ENCODE results near the gene SIRPB2.

GRCh38 chr20:1473246-1474220, 17.7 kb downstream of the SIRPB2 start:
- no peak for TF ChIP-seq POLR2A (IDR thresholded peaks at IDR 0.05)
- TF ChIP-seq, protein P1, sequence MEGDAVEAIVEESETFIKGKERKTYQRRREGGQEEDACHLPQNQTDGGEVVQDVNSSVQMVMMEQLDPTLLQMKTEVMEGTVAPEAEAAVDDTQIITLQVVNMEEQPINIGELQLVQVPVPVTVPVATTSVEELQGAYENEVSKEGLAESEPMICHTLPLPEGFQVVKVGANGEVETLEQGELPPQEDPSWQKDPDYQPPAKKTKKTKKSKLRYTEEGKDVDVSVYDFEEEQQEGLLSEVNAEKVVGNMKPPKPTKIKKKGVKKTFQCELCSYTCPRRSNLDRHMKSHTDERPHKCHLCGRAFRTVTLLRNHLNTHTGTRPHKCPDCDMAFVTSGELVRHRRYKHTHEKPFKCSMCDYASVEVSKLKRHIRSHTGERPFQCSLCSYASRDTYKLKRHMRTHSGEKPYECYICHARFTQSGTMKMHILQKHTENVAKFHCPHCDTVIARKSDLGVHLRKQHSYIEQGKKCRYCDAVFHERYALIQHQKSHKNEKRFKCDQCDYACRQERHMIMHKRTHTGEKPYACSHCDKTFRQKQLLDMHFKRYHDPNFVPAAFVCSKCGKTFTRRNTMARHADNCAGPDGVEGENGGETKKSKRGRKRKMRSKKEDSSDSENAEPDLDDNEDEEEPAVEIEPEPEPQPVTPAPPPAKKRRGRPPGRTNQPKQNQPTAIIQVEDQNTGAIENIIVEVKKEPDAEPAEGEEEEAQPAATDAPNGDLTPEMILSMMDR (IDR thresholded peaks at IDR 0.05) = no peak
